NCI-H345 treated with DMSO at 0.1 percent for 48 hours (cell line): ENCODE data around the gene GHRHR.

Experiments used
- DNase-seq: peaks from one replicate; lab custom pipeline; 2025; ENCODE audit not compliant: unreplicated experiment; lab: John Stamatoyannopoulos, UW

GHRHR gene

GRCh38 chr7:30965883-30966282, 2.1 kb downstream of the GHRHR start:
- DNase-seq = no peak

- DNase-seq = no peak
Observed at GRCh38 chr7:30968294-30968693, 4.5 kb downstream of the GHRHR start.

DNA sequence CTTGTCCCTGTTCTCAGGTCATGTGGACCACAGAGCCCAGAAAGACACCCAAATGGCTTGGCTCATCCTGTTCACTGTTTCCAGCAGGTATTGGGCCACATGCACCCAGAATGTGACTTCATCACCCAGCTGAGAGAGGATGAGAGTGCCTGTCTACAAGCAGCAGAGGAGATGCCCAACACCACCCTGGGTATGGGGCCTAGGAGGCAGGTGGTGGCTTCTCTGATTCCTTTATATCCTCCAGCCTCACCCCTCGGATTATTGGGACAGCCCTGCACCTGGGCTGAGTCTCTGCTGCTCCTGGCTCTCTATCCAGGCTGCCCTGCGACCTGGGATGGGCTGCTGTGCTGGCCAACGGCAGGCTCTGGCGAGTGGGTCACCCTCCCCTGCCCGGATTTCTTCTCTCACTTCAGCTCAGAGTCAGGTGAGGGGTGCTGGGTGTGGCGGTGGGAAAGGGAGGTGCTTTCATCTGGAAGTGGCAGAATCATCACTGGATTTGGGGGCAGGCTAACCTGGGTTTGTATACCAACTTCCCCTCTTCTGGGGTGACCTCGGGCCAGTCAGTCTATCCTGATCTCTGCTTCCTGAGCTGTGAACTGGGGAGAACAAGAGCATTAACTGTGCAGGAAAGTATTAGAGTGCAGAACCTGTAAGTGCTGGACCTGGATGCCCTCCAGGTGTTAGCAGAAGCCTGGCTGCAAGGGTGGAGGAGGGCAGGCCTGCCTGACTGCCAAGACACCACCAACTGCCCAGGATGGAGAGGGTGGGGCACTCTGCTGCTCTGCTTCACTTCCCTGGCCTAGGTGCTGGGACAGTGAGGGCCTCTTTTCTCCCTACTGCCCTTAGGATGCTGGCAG, 5.2 kb downstream of the GHRHR start:
- DNase-seq = no peak

- DNase-seq = no peak
Observed at GRCh38 chr7:30969604-30969970, 5.8 kb downstream of the GHRHR start.

GRCh38 chr7:30970074-30970473, 6.3 kb downstream of the GHRHR start:
- no peak for DNase-seq

- DNase-seq = peak; percentile 86
Observed at GRCh38 chr7:30970594-30971094, 6.9 kb downstream of the GHRHR start.

- no peak for DNase-seq
Observed at GRCh38 chr7:30971440-30971839, 7.7 kb downstream of the GHRHR start.

DNA sequence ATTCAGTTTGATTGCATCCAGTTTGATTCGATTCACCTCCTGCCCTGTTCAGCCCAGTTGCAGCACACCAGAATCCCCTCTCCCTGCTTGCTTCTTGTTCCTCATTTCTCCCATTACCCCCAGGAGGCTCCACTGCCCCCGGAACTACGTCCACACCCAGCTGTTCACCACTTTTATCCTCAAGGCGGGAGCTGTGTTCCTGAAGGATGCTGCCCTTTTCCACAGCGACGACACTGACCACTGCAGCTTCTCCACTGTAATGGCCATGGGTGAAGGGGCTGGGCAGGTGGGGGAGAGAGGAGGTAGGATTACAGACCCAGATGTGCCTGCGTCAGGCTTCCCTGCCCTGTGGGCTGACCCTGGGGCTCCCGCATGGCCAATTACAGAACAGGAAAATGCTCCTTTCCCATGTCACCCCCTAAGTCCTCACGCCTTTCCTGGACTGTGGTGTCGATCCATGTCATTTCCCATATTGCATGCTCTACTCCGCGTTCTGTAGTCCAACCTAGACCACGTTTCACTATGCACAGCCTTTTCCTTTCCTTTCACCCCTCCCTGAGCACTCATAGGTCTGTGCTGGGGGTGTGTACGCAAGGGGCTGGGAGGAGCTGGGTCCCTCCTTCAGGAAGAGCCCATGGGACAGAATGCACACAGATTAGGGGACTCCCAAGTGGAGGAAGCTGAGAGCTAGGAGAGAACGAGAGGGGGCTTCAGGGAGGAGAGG, 8.2 kb downstream of the GHRHR start:
- no peak for DNase-seq

GRCh38 chr7:30973292-30973691, 9.5 kb downstream of the GHRHR start:
- no peak for DNase-seq

GRCh38 chr7:30973791-30974604, 10.2 kb downstream of the GHRHR start:
- no peak for DNase-seq

DNA sequence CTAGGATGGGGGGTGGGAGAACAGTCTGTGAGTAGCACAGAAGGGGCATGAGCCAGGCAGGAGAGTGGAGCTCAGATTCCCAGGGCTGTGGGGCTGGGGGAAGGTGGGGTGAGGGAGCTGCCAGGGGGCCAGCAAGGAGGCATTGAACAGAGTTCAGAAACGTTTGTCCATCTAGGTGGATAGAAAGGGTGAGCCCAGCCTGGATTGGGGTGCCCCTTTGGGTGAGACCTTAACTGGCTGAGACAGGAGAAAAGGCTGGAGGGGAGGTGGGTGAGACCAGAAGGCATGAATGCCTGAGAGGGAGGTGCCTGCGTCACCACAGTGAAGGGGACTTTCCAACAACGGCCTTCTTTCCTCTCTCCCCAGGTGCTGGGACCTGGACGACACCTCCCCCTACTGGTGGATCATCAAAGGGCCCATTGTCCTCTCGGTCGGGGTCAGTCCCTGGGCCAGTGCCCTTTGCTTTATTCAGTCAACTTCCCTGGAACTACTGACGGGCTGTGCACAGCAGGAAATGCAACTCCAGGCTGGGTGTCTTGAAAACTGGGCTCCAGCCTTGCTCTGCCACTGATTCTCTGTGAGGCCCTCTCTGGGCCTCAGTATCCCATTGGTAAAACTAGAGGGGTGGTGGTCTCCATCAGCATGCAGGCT, 11.0 kb downstream of the GHRHR start:
- DNase-seq = no peak

DNA sequence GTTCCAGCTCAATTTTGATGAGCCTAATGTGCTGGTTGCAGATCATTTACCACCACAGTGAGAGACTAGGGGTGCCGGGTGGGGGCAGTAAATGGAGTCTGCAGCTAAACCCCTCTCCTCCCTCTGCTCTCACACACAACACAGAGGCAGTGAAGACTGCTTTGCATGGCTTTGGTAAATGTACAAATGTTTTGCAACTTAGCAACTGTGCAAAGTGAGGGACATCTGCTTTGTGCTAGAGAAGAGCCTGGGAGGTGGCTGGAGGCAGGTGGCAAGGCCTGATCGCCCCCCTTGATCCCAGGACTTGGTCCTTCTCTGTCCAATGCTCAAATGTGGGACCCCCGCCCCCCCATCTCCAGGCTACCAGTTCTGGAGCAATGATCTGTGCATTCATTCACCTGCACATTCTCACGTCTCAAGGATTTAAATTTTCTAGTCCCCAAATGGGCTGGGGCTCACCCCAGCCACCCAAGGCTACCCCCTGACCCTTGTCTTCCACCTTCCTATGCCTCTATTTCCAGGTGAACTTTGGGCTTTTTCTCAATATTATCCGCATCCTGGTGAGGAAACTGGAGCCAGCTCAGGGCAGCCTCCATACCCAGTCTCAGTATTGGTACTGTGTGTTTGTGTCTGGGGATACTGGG, 11.6 kb downstream of the GHRHR start:
- no peak for DNase-seq

DNA sequence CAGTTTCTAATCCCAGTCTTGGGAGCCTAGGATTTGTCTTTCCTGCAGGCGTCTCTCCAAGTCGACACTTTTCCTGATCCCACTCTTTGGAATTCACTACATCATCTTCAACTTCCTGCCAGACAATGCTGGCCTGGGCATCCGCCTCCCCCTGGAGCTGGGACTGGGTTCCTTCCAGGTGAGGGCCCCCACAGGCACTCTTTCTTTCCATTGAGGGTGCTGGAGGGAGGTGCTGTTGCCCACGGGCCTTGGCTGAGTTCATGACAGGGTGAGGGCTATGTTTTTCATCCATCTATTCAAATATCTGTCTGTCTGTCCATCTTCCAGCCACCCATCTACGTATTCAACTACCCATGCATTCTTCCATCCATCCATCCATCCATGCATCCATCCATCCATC, 12.6 kb downstream of the GHRHR start:
- no peak for DNase-seq

DNA sequence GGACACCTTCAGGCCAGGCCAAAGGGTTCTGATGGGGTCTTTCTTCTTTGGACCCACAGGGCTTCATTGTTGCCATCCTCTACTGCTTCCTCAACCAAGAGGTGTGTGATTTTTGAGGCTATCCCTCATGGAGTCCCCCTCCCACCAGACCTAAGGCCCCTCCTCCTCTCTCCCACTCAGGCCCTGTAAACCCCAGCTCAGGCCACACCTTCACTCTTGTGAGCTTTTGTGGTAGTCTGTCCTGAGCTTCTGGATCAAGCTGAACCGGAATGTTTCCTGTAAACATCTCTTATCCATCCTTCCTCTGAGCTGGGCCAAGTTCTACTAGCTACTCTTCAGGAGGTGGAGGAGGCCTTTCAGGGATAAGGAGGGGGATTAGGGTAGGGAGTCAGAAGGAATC, 13.5 kb downstream of the GHRHR start:
- DNase-seq = no peak

- DNase-seq = peak; percentile 15
Observed at GRCh38 chr7:30977896-30978564, 14.3 kb downstream of the GHRHR start.

- no peak for DNase-seq
Observed at GRCh38 chr7:30979027-30979426, 15.3 kb downstream of the GHRHR start.

GRCh38 chr7:30980194-30980593, 16.4 kb downstream of the GHRHR start:
- no peak for DNase-seq

GRCh38 chr7:30980751-30981150, 17.0 kb downstream of the GHRHR start:
- DNase-seq = no peak

DNA sequence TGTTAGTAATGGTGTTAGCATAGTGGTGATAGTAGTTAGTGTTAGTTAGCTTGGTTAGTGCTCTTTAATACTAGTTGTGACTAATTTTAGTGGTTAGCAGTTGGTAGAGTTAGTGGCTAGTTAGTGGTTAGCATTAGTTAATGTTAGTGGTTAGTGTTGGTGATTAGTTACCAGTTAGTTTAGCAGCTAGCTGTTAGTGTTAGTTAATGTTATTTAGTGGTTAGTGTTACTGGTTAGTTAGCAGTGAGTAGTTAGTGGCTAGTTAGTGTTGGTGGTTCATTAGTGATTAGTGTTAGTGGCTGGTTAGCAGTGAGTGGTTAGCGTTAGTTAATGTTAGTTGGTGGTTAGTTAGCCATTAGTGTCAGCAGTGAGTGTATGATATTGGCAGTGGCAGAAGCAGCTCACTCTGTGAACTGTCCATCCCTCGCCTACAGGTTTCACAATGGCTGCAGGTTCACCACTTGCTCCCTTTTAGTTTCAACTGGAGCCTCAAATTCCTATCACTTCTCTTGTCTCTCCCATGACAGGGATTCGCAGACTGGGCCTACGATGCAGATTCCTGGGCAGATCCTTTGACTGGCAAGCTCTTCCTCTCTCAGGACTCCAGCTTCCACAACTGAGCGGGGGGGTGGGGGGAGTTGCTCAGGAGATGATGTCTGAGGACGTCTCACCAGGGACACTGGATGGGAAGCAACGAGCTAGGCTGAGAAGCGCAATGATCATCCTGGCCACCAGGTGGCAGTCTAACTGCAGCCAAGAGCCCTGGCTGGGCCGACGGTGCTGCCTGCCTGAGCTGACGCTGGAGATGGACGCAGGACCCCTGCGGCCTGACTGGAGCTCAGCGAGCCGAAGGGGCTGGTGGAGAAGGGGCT, 19.5 kb downstream of the GHRHR start:
- peak; percentile 74 for DNase-seq
